GM18511 (cell line): ENCODE data around the gene MPP7.
A peak's percentile ranks its signal among the peaks of the same experiment; 100 is the strongest.
"Not testable (repeated sequence)": the region's sequence is repeated elsewhere in the genome, so short reads cannot be mapped to it uniquely, and the experiment has no call there.

Experiments
- ATAC-seq: cut with Tn5 transposase; IDR thresholded peaks from one replicate; pipeline ENCODE4 v1.9.1; 2021; ENCODE audit warnings: mild to moderate bottlenecking, moderate library complexity; ENCODE audit not compliant: unreplicated experiment

The MPP7 gene

DNA sequence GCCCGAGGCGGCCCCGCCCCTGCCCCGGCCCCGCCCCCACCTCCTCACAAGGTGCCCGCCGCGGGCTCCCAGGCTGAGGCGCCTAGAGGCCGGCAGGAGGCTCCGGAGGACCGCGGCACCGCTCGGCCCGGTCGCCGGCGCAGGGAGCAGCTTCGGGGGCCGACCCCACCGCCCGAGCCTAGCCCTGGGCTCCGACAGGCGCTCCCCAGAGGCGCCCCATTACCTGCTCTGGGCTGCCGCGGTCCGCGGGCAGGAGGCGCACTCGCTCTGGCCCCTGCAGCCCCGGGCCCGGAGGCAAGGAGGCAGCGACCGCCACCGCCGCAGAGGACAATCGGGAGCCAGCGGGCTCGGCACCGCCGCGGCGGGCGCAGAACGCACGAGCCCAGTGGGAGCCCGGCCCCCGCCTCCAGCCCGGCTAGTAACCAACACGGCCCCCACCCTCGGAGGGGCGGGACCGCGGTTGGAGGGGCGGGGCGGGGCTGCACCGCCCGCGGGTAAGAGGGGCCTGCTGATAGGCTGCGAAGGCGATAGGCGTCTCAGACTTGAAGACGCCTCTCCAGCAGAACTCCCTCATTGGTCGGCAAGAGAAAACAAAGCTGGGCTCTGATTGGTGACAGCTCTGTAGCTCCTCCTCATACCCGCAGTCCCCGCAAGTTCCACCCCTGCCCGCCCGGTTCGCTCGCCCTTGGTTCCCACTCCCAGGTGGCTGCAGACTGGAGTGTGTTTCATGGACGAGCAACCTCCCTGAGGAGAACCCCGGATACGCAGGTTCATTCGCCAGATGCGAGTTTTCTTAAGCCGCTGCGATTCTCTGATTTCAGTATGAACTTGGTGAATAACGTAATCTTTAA, at the start of gene MPP7:
Gene MPP7 (minus strand): TSS at position 427 of the 851 bp plus-strand sequence. CDS start 64,460 bp downstream, outside the sequence.
- ATAC-seq: peak; percentile 100

DNA sequence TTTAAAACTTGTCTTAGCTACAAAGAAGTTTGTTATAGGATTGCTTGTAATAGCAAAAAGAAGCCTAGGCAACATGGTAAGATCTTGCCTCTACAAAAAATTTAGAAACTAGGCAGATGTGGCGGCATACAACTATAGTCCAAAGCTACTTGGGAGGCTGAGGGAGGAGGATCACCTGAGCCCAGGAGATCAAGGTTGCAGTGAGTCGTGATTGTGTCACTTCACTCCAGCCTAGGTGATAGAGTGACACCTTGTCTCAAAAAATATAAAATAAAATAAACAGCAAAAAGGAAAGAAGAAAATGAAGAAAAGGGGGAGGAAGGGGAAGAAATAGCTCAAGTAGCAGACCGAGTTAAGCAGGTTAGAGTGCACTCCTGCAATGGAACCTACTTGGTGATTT, 47.0 kb upstream of the MPP7 start:
- no peak for ATAC-seq

DNA sequence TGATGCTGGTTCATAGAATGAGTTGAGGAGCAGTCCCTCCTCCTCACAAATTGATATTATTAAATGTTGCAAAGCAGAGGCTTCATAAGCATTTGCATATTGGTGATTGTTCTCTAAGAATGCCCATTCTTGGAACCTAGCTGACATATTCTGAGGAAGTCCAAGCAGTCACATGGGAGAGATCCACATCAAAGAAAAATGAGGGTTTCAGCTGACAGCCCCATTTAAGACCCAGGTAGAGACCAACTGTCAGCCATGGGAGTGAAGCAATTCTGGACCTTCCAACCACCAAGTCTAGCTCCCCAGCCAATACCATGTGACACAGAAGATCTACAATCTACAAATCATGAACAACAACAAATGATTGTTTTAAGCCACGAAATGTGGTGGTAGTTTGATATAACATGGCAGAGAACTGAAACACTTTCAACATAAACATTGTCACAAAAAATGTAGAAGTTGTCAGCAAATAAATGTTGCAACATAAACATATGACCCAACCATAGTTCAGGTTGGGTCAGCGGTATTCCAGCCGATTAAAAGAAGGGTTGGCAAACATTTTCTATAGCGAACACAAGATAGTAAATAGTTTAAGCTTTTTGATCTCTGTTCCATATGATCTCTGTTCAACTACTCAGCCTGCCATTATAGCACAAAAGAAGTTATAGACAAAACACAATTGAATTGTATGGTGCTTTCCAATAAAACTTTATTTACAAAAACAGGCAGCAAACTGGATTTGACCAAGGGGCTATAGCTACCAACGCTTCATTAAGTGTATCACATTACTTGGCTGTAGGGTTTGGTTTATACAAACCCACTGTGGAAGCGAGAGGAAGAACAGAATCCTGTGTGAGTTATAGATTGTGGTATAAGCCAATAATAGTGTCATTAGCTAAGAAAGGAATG, 41.4 kb upstream of the MPP7 start:
- ATAC-seq: no peak

DNA sequence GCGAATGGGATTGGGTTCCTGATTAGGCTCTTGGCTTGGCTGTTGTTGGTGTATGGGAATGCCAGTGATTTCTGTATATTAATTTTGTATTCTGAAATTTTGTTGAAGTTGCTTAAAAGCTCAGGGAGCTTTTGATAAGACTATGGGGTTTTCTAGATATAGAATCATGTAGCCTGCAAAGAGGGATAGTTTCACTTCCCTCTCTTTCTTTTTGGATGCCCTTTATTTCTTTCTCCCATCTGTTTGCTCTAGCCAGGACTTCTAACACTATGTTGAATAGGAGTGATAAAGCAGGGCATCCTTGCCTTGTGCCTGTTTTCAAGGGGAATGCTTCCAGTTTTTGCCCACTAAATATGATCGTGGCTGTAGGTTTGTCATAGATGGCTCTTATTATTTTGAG, 40.4 kb upstream of the MPP7 start:
- ATAC-seq: no peak

DNA sequence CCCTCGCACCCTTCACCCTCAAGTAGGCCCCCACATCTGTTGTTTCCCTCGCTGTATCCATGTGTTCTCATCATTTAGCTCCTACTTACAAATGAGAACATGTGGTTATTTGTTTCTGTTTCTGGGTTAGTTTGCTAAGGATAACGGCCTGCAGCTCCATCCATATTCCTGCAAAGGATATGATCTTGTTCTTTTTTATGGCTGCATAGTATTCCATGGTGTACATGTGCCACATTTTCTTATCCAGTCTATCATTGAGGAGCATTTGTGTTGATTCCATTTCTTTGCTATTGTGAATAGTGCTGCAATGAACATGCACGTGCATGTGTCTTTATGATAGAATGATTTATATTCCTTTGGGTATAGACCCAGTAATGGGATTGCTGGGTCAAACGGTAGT, 38.8 kb upstream of the MPP7 start:
- ATAC-seq: not testable (repeated sequence)

DNA sequence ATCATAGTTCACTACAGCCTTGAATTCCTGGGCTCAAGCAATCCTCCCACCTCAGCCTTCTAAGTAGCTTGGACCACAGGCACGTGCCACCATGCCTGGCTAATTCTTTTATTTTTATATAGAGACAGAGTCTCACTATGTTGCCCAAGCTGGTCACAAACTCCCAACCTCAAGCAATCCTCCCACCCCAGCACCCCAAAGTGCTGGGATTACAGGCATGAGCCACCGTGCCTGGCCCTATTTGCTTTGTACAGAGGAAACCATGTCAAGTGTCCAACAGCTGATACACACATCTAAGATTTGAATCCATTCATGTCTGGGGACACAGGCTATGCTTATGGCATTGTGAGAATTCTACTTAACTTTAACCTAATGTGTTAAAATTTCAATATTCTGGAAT, 29.9 kb upstream of the MPP7 start:
- no peak for ATAC-seq

DNA sequence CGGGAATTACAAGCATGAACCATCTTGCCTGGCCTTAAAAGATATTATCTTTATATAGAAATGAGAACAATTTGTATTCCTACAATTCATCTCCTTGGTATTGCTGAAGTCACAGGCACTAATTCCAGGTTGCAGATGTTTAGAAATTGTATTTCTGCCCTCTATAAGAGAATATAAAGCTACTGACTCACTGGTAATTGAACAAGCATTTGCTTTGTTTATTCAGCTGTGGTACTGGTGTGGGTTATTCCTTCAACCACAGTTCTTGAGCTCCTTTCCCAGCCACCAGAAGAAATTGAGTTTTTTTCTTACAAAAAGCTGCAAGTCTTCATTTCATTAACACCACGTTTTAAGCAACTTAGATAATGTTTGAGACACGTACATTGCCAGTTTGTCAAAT, 29.0 kb upstream of the MPP7 start:
- no peak for ATAC-seq

DNA sequence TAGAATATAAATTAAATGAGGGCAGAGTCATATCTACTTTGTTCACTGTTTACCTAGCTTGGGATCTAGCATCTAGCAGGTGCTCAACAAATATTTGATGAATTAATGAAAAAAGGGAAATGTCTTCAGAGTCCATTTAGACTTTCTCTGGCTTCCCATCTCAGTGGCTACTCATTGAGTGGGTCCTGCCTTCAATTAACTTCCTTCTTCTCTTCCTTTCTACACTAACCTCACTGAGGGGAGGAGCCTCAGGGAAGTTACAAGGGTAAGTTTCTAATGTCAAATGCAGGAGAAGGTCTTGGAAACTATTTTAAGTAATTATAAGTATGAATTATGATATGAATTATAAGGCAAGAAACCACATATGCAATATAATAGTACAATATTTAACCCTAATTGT, 28.2 kb upstream of the MPP7 start:
- ATAC-seq: no peak

DNA sequence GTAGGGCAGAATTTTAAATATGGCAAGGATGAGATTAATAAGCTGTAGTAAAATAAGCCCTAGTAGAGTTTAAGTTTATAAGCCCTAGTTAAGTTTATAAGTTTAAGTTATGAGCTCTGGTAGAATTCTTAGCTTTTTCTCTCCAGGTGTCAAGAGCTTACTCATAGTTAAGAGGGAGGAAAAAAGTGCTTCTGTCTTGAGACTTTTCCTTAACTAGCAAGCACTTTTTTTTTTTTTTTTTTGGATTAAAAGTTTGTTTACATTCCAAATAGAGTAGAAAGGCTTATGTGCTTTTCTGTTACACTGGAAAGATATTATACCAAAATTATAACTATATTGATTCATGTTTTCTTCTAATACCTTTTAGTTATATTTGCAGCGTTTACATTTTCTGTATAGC, 25.5 kb upstream of the MPP7 start:
- no peak for ATAC-seq

DNA sequence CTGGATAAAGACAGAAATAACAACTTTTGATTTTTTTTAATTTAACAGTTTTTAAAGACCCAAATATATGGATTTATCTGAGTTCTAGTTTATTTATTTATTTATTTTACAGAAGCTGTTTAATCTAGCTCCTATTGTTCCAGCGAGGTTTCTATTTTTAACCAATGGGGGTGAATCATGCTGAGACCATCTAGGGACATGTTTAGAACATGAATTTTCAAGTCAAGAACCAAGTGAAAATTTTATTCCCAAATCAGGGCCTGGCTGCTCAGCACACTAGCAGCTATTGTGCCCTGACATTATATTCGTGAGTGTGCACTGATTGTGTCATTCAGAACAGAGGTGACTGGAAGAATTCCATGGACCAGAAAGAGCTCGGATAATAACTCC, 24.6 kb upstream of the MPP7 start:
- ATAC-seq: no peak

DNA sequence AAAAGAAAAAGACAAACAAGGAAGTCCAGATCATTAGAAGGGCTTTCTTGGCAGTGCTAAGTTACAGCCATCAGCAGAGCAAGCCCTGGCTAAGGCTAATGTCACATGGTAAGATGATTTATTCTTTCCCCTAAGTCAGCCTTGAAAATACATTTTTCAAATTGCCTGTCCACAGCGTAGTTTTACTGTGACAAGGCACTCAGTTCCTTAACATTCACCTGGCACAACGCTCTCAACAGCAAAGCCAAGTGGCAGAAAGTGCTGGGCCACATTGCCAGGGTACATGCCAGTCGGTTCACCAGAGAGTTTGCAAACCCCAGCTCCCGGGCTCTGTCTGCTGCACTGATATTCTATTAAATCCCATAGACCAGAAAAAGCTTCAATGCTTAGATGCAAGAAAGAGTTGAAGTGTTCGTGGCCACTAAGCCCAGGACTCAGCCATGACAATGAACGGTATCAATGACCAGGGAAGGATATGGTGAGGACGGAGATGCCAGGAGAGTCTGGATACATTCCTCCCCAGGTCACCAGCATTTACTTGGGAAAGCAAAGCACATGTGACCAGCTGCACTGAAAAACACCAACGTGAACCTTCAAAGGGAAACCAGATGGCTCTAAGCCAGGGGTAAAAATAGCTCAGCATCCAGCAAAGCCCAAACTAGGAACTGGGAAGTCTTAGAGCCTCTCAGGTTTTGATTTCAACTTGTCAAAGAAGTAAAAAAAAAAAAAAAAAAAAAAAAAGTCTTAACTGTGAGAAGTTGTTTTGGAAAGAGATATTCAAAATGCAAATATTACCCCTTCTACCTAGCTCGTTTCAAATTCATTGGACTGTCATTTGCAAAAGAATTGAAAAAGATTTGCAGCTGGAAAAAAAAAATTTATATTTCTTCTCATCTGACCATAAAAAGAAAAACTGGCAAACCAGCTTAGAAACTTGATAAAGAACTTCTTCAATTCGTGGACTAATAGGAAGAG, 23.9 kb upstream of the MPP7 start:
- ATAC-seq: no peak

DNA sequence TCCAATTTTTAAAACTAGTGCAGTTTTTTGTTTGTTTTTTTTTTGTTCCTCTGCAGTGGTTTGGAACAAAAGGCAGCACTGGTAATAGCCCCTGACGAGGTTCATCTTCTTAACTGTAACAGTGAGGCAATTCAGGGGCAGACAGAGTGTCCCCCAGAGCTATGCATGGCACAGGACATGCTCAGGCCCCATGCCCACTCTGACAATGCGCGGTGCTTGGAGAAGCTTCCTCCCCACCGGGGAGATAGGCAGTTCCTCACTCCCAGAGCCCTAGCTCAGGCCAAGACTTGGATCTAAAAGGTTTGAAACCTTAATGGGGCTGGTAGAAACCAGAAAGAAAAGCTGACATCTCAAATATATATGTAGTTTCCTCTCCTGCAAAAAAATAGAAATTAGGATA, 17.9 kb upstream of the MPP7 start:
- no peak for ATAC-seq

DNA sequence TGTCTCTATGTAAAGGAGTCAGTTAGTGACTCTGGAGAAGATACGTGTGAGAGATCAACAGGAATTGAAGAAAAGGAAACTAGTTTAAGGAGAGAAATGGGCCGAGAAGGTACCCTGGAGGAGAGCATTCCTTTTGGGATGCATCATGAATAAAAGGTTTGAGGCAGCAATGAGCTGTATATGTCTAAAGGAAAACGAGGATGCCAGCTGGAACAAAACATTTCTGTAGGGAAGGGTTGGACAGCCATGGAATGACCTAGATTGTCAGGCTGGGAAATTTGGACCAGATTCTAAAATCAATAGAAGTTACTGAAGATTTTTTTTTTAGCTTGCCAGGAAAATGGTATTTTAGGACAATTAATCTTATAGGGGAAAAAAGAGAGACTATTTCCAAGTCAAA, 17.2 kb upstream of the MPP7 start:
- no peak for ATAC-seq

DNA sequence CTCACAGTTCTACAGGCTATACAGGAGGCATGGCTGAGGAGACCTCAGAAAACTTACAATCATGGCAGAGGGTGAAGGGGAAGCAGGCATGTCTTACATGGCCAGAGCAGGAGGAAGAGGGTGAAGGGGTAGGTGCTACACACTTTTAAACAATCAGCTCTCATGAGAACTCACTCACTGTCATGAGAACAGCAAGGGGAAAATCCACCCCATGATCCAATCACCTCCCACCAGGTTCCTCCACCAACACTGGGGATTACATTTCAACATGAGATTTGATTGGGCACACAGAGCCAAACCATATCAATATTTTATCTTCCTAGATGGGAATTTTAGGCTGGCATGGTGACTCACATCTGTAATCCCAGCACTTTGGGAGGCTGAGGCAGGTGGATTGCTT, 16.2 kb upstream of the MPP7 start:
- not testable (repeated sequence) for ATAC-seq

DNA sequence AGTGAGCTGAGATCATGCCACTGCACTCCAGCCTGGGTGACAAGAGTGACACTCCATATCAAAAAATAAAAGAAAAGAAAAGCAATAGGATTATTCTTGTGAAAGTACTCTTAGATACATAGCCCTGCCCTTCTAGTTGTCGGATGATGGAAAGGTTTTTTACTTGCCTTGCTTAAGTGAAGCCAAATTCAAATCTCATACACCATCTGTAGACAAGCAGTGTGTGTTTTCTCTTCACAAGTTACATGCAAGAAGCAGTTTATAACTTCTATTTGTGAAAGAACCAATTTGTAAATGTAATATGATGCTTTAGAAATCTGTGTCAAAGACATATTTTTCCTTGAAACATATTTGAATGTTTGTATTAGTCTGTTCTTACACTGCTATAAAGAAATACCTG, 15.8 kb upstream of the MPP7 start:
- no peak for ATAC-seq

DNA sequence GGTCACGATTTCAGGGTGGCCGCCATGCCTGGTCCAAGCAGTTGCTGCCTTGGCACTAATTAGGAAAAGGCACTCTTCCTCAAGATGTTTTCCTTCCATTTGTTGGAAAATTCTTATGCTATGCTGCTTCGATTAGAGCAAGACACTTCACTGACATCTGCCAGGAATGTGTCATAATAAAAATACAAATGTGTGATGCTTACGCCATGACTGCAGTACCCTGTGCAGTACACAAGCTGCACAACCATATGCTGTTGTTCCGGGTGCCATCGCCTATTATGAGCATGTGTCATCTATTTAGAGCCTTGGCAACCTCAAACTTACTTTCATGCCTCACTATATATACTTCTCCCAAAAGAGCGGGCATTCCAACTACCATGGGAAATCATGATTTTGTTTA, 14.9 kb upstream of the MPP7 start:
- ATAC-seq: no peak

DNA sequence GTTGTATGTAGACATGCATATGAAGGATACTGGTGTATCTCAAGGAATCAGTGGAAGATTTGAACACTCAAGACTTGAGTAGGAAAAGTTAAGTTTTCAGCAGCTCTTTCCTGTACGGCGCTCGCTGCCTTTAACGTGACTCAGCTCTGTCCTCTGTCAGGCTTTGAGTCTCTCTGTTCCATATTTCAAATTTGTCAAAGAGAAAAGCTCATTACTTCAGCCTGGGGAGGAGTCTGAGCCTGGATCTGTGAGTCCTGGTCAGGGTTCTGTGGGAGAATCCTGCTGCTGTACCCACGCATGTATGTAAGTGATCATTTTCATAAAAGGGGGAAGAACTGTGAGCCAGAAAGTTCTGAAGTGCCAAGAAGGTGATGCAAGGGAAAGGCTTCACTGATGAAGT, 13.8 kb upstream of the MPP7 start:
- ATAC-seq: no peak

DNA sequence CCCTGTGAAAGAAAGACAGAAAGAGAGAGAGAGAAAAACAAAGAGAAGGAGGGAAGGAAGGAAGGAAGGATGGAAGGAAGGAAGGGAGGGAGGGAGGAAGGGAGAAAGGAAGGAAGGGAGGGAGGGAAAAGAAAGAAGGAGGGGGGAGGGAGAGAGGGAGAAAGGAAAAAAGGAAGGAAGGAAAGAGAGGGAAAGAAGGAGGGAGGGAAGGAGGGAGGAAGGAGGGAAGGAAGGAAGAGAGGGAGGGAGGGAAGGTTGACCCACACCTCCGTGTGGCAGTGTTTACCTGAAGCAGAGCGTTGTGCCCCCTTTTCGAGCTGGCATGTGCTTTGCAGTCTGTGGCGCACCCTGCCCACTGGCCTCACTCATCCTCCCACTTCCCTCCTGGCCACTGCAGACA, 12.3 kb upstream of the MPP7 start:
- no peak for ATAC-seq

DNA sequence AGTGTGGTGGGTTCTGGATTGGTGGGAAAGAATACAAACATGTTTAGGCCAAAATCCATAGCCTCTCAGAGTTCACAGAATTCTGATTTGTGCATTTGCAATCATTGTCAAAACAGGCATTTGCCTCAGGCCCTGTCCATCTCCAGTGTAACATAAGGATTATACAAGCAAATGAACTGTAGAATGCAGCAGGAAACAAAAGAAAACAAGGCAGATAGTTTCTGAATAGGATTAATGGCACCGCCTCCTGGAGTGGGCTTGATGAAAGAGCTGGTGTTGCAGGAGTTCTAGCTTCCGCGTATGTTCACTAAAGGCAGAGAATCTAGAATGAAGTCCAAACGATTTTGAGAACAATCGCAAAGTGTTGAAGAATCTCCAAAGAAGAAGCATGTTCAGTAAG, 11.3 kb upstream of the MPP7 start:
- no peak for ATAC-seq

DNA sequence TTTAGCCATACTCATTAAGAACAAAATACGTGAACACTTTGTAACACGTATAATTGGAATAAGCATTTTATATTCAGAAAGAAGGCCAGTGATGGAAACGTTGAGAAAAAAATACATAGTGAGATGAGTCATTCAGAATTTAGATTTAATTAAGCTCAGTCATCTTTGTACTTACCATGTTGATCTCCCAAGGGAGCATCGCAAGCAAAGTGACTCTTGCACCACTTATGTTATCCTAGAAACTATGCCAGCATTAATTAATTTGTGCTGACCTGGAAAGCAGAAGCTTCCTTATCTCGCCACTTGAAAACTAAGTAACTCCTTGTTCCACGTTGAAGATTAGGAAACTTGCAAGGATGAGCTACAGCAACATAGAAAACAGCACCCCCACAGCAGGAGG, 9.7 kb upstream of the MPP7 start:
- no peak for ATAC-seq

DNA sequence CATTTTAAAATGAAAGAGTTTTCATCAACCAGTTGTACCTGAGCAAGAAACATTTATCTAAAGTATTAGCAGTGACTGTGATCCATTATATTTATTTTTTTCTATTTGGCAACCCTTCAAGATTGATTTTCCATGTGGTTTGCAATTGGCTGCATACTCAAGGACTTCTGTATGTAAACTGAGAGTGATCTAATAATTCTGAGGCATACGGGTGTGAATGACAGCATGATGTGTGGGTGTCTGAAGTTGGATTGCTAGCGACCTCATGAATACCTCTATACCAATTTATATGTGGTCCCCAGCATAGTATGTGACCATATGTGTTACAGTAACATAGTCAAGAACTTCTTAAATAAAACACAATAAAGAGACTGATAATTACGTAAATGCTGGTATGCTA, 8.2 kb upstream of the MPP7 start:
- ATAC-seq: no peak
